Measurements from ENCODE around the gene ARHGEF28.

The ARHGEF28 gene

DNA sequence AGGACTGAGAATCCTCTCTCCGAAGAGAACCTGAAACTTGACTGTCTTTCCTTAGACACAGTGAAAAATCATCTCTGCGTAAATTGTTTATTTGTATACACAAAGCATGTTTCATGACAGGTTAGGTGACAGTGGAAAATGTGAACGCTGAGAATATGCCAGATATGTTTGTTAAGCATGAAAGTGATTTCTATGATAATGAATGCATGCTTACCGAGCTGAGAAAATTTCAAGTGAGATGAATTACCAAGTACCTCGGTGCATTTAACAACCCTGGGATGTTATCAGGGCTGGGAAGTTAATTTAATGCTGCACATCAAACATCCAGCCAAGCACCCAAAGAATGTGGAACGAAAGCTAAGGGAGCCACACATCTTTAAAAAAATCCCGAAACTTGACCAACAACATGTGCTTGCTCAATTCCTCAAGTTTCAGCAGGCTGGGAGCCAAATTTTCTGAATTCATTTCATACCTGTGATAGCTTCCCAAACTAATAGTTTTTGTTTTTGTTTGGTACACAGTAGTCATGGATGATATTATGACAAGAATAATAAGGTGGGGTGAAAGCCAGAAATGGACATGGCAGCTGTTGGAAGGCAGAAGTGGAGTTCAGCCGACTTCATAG lies 336.9 kb downstream of the ARHGEF28 start:
- TF ChIP-seq, protein P1, sequence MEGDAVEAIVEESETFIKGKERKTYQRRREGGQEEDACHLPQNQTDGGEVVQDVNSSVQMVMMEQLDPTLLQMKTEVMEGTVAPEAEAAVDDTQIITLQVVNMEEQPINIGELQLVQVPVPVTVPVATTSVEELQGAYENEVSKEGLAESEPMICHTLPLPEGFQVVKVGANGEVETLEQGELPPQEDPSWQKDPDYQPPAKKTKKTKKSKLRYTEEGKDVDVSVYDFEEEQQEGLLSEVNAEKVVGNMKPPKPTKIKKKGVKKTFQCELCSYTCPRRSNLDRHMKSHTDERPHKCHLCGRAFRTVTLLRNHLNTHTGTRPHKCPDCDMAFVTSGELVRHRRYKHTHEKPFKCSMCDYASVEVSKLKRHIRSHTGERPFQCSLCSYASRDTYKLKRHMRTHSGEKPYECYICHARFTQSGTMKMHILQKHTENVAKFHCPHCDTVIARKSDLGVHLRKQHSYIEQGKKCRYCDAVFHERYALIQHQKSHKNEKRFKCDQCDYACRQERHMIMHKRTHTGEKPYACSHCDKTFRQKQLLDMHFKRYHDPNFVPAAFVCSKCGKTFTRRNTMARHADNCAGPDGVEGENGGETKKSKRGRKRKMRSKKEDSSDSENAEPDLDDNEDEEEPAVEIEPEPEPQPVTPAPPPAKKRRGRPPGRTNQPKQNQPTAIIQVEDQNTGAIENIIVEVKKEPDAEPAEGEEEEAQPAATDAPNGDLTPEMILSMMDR (IDR thresholded peaks at IDR 0.05; ENCODE audit: insufficient read depth, low read length): no peak
- TF ChIP-seq GABPA (IDR thresholded peaks at IDR 0.05; ENCODE audit: low read depth): no peak
- TF ChIP-seq, protein P2, sequence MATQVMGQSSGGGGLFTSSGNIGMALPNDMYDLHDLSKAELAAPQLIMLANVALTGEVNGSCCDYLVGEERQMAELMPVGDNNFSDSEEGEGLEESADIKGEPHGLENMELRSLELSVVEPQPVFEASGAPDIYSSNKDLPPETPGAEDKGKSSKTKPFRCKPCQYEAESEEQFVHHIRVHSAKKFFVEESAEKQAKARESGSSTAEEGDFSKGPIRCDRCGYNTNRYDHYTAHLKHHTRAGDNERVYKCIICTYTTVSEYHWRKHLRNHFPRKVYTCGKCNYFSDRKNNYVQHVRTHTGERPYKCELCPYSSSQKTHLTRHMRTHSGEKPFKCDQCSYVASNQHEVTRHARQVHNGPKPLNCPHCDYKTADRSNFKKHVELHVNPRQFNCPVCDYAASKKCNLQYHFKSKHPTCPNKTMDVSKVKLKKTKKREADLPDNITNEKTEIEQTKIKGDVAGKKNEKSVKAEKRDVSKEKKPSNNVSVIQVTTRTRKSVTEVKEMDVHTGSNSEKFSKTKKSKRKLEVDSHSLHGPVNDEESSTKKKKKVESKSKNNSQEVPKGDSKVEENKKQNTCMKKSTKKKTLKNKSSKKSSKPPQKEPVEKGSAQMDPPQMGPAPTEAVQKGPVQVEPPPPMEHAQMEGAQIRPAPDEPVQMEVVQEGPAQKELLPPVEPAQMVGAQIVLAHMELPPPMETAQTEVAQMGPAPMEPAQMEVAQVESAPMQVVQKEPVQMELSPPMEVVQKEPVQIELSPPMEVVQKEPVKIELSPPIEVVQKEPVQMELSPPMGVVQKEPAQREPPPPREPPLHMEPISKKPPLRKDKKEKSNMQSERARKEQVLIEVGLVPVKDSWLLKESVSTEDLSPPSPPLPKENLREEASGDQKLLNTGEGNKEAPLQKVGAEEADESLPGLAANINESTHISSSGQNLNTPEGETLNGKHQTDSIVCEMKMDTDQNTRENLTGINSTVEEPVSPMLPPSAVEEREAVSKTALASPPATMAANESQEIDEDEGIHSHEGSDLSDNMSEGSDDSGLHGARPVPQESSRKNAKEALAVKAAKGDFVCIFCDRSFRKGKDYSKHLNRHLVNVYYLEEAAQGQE (IDR thresholded peaks at IDR 0.05; ENCODE audit: insufficient replicate concordance, low read depth): no peak
- TF ChIP-seq SPI1 (IDR thresholded peaks at IDR 0.05; ENCODE audit: borderline replicate concordance, low read depth): no peak
- no peak for TF ChIP-seq POLR2AphosphoS5 (IDR thresholded peaks at IDR 0.05; ENCODE audit: low read depth)
- no peak for DNase-seq (ENCODE audit: low read depth in 1 of 2, low spot score in 1 of 2)
- H3K27ac ChIP-seq (replicated peaks): no peak overlapping the region
- H3K4me3 ChIP-seq (replicated peaks; ENCODE audit: insufficient read depth, low read length): no peak overlapping the region
- H3K27me3 ChIP-seq (ENCODE audit: insufficient read depth, poor library complexity, severe bottlenecking): no peaks in the 10 kb centered on the region

DNA sequence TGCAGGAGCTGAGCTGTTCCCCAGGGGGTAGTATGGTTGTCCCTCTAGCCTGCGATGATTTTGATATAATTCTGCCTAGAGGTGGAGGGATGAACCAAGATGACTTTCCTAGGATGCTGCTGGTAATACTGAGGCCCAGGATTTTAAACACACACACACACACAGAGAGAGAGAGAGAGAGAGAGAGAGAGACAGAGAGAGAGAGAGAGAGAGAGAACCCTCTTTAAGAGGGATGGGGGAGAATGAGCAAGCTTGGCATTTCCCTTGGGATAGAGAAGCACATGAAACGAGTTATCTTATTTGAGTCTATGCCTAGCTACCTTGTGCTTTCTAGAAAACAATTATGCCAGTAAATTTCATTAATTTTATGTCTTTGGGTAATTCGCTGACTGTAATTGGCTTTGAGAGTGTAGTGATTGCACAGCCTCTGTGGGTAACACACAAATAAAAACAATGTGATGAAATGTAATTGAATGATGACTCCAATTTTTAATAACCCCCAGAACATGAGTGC lies 338.4 kb downstream of the ARHGEF28 start:
- DNase-seq (ENCODE audit: low read depth in 1 of 2, low spot score in 1 of 2): no peak
- Histone ChIP-seq H3K27me3 (ENCODE audit: insufficient read depth, poor library complexity, severe bottlenecking) (no peaks in the 10 kb centered on the region), H3K27ac (replicated peaks) (no peak overlapping the region), H3K4me3 (replicated peaks; ENCODE audit: insufficient read depth, low read length) (no peak overlapping the region)
- TF ChIP-seq, protein P1 (IDR thresholded peaks at IDR 0.05; ENCODE audit: insufficient read depth, low read length): no peak
- no peak for TF ChIP-seq SPI1 (IDR thresholded peaks at IDR 0.05; ENCODE audit: borderline replicate concordance, low read depth)
- TF ChIP-seq, protein P2 (IDR thresholded peaks at IDR 0.05; ENCODE audit: insufficient replicate concordance, low read depth): no peak
- TF ChIP-seq POLR2AphosphoS5 (IDR thresholded peaks at IDR 0.05; ENCODE audit: low read depth): no peak
- TF ChIP-seq GABPA (IDR thresholded peaks at IDR 0.05; ENCODE audit: low read depth): no peak

DNA sequence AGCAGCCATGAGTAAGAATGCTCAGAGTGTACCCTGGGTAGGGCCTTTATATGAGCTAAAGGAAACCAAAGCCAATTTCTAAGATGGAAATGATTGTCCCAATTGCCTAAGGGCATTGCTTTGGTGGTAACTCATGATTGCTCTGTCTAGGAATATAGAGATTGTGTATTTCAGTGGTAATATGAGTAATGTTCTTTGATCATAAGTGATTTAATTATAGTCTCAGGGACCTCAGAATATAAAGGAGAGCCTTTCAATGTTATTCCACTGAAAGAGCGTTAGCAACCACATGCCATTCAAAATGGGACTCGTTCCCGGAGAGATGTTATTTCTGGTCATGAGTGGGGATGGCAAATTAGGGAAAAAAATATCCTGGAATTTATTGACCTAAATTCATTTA lies 340.5 kb downstream of the ARHGEF28 start:
- DNase-seq (ENCODE audit: low read depth in 1 of 2, low spot score in 1 of 2): no peak
- TF ChIP-seq GABPA (IDR thresholded peaks at IDR 0.05; ENCODE audit: low read depth) (no peak), POLR2AphosphoS5 (IDR thresholded peaks at IDR 0.05; ENCODE audit: low read depth) (no peak), SPI1 (IDR thresholded peaks at IDR 0.05; ENCODE audit: borderline replicate concordance, low read depth) (no peak)
- TF ChIP-seq, protein P2 (IDR thresholded peaks at IDR 0.05; ENCODE audit: insufficient replicate concordance, low read depth): no peak
- TF ChIP-seq, protein P1 (IDR thresholded peaks at IDR 0.05; ENCODE audit: insufficient read depth, low read length): no peak

More for the DNA sequence above, 340.5 kb downstream of the ARHGEF28 start:
- H3K27me3 ChIP-seq (ENCODE audit: insufficient read depth, poor library complexity, severe bottlenecking): no peaks in the 10 kb centered on the region
- no peak overlapping the region for H3K4me3 ChIP-seq (replicated peaks; ENCODE audit: insufficient read depth, low read length)
- no peak overlapping the region for H3K27ac ChIP-seq (replicated peaks)

All from HL-60 (cell line).